GM12891 (cell line): ENCODE data around the gene OSBP.

Source experiments
- DNase-seq: peaks from one replicate; pipeline ENCODE4 v3.0.0; 2011; ENCODE audit warnings: low spot score; ENCODE audit not compliant: insufficient read length
- FAIRE-seq: peaks from 2 replicates; lab custom pipeline; 2011; peaks lifted over from hg19 to GRCh38; lab: Jason Lieb, UNC
- PAX5 ChIP-seq: IDR thresholded peaks from 2 replicates; pipeline ENCODE4 v1.6.1; 2011; ENCODE audit warnings: low read length, moderate library complexity, mild to moderate bottlenecking; ENCODE audit not compliant: insufficient read depth, severe bottlenecking
- POLR2A ChIP-seq: IDR thresholded peaks from 2 replicates; pipeline ENCODE4 v1.6.1; 2011; ENCODE audit warnings: low read depth, low read length, control low read depth
- POLR2AphosphoS5 ChIP-seq: IDR thresholded peaks from 2 replicates; pipeline ENCODE4 v1.6.1; 2011; ENCODE audit warnings: low read depth, low read length, control low read depth
- POU2F2 ChIP-seq: IDR thresholded peaks from 2 replicates; pipeline ENCODE4 v1.6.1; 2011; ENCODE audit warnings: low read depth, mild to moderate bottlenecking, control low read depth, low read length, moderate library complexity
- SPI1 ChIP-seq: IDR thresholded peaks from 2 replicates; pipeline ENCODE4 v1.6.1; 2011; ENCODE audit warnings: low read depth, low read length, control low read depth
- TAF1 ChIP-seq: IDR thresholded peaks from 2 replicates; pipeline ENCODE4 v1.6.1; 2011; ENCODE audit warnings: low read depth, low read length, control low read depth

Gene OSBP

GRCh38 chr11:59610289-59610688, 5.3 kb downstream of the OSBP start:
- no peak for TF ChIP-seq POLR2A
- TF ChIP-seq TAF1: no peak
- no peak for TF ChIP-seq PAX5
- TF ChIP-seq POLR2AphosphoS5: no peak
- FAIRE-seq (no peak), DNase-seq (no peak)

GRCh38 chr11:59607703-59608454, 7.7 kb downstream of the OSBP start:
- no peak for DNase-seq
- TF ChIP-seq TAF1: no peak
- TF ChIP-seq POU2F2: no peak
- TF ChIP-seq SPI1: no peak
- no peak for TF ChIP-seq POLR2AphosphoS5
- TF ChIP-seq PAX5: no peak
- no peak for TF ChIP-seq POLR2A
- FAIRE-seq: no peak

DNA sequence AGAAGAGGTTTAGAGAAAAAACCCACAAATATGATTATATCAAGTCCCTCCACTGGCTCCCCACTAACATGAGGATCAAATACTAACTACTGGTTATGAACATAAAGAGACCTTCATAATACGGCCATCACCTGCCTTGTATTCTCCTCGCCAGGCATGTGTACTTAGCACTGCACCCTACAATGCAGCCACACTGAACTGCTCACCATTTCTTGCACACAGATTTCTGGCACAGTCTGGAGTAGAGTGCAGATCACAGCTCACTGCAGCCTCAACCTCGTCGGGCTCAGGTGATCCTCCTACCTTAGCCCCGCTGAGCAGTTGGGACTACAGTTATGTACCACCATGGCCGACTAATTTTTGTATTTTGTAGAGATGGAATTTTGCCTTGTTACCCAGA, 13.1 kb downstream of the OSBP start:
- DNase-seq: no peak
- FAIRE-seq: peak; percentile 9
- TF ChIP-seq POLR2A (no peak), POLR2AphosphoS5 (no peak), PAX5 (no peak), POU2F2 (no peak), SPI1 (no peak), TAF1 (no peak)

- TF ChIP-seq POLR2A (no peak), SPI1 (no peak), PAX5 (no peak), POU2F2 (no peak), TAF1 (no peak), POLR2AphosphoS5 (no peak)
- FAIRE-seq (no peak), DNase-seq (no peak)
Measured at GRCh38 chr11:59601788-59602187, 13.8 kb downstream of the OSBP start.

DNA sequence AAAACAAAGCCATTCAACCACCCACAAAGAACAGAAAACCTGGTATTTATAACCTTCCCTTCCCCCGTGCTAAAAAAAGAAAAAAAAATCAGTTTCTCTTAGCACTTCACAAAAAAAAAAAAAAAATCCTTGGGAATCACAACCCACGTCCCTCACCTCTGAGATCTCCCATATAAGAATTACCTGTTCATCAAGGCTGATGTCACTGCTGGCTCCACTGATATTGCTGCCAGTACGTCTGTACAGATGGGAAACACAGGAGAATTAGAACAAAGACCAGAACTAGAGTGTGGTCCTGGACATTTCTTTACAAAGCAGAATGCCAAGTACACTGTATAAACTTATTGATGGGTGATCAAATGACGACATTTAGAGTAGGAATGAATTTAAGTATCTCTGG, 14.9 kb downstream of the OSBP start:
- no peak for TF ChIP-seq POLR2AphosphoS5
- TF ChIP-seq POLR2A: no peak
- TF ChIP-seq TAF1: no peak
- no peak for TF ChIP-seq POU2F2
- no peak for TF ChIP-seq SPI1
- TF ChIP-seq PAX5: no peak
- DNase-seq (no peak), FAIRE-seq (no peak)

DNA sequence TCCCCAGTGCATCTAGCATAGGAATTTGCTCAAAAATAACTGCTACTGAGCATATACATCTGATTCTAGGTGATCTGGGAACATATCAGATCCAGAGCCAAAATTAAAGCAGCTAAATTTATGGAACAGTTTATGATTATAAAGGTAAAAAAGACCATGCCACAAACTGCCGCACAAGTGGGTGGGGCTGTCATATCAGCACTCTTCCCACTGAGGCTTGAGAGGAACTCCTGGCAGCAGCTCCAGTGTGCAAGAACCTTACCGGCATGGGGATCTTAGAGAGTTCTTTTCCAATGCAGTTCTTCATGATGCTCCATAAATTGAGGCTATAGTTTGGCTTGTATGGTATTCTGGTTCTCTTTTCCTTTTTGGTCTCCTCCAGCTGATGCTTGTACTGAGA, 15.3 kb downstream of the OSBP start:
- no peak for FAIRE-seq
- no peak for DNase-seq
- no peak for TF ChIP-seq POLR2AphosphoS5
- no peak for TF ChIP-seq TAF1
- TF ChIP-seq POLR2A: no peak
- no peak for TF ChIP-seq POU2F2
- TF ChIP-seq PAX5: no peak

DNA sequence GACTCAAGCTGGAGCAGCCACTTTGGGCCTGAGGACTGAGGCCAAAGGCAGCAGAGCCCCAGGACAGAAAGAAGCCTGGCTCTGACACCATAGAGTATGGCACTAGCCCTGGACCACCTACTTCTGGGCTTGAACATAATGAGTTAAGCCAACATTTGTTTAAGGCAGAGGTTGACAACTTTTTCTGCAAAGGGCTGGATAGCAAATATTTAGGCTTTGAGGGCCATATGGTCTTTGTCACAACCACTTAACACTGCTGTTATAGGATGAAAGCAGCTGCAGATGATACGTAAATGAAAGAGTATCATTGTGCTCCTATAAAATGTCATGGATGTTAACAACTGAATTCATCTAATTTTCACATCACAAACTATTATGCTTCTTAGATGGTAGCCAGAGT, 16.6 kb downstream of the OSBP start:
- DNase-seq: no peak
- FAIRE-seq: no peak
- TF ChIP-seq SPI1 (no peak), TAF1 (no peak), POLR2A (no peak), PAX5 (no peak), POLR2AphosphoS5 (no peak), POU2F2 (no peak)

- DNase-seq (no peak), FAIRE-seq (no peak)
- TF ChIP-seq SPI1 (no peak), POLR2A (no peak), POU2F2 (no peak), POLR2AphosphoS5 (no peak), PAX5 (no peak), TAF1 (no peak)
Measured at GRCh38 chr11:59584294-59584693, 31.3 kb downstream of the OSBP start.

- no peak for DNase-seq
- no peak for TF ChIP-seq POLR2A
- no peak for TF ChIP-seq PAX5
- no peak for TF ChIP-seq POU2F2
- no peak for TF ChIP-seq SPI1
- TF ChIP-seq TAF1: no peak
- no peak for TF ChIP-seq POLR2AphosphoS5
- FAIRE-seq: no peak
Measured at GRCh38 chr11:59582006-59582405, 33.6 kb downstream of the OSBP start.
